ENCODE measurements around the gene IL21R.

The IL21R gene

GRCh38 chr16:27492588-27492979, 90.6 kb downstream of the IL21R start:
- DNase-seq = no peak

- DNase-seq = no peak
These were observed 93.2 kb downstream of the IL21R start for GRCh38 chr16:27495191-27495590.

- no peak for DNase-seq
These were observed 96.3 kb downstream of the IL21R start for GRCh38 chr16:27498031-27498825.

GRCh38 chr16:27498916-27499658, 97.1 kb downstream of the IL21R start:
- DNase-seq = no peak

GRCh38 chr16:27499659-27500055, 97.7 kb downstream of the IL21R start:
- DNase-seq = no peak

- DNase-seq = no peak
These were observed 98.8 kb downstream of the IL21R start for GRCh38 chr16:27500801-27501200.

Data from activated CD4-positive, alpha-beta T cell treated with anti-CD3 and anti-CD28 coated beads, Interleukin-10, Interleukin-2, amounts not matched to agents 100 ng/mL and 50 ng/mL, durations not matched to agents 16 hours and 8 hours (primary cell).